ENCODE measurements around the gene TIGAR. TPM values are rescaled to one million over a fixed set of nuclear protein-coding genes. Genes with fewer than 3 reads are reported as not detected.

The TIGAR gene
- total RNA-seq, 1 donor from 2014 or later = 4.7 TPM

GRCh38 chr12:4307593-4308333 is 13.2 kb upstream of the TIGAR start:
- peak; percentile 69 for DNase-seq

GRCh38 chr12:4308334-4308950 is 12.6 kb upstream of the TIGAR start:
- DNase-seq = no peak

- no peak for DNase-seq
Observed at GRCh38 chr12:4311776-4312175, 9.2 kb upstream of the TIGAR start.

DNA sequence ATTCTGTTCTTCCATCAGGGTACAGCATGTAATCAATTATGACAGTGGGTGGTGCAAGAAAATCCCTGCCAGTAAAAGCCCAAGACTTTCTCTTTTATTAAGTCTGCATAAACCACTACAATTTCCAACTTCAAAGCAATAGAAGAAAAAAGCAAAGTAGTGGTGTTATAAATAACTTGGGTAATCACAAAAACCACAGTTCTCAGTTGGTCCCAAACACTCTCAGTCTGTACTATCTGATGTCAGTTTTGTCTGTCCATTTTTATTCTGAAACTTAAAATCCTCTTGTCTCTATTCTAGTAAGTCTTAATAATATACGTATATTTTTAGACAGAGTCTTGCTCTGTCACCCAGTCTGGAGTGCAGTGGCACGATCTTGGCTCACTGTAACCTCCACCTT is 8.8 kb upstream of the TIGAR start:
- DNase-seq = no peak

- DNase-seq = no peak
Observed at GRCh38 chr12:4320497-4320852, 538 bp upstream of the TIGAR start.

GRCh38 chr12:4322726-4323125 is 1.7 kb downstream of the TIGAR start:
- no peak for DNase-seq

DNA sequence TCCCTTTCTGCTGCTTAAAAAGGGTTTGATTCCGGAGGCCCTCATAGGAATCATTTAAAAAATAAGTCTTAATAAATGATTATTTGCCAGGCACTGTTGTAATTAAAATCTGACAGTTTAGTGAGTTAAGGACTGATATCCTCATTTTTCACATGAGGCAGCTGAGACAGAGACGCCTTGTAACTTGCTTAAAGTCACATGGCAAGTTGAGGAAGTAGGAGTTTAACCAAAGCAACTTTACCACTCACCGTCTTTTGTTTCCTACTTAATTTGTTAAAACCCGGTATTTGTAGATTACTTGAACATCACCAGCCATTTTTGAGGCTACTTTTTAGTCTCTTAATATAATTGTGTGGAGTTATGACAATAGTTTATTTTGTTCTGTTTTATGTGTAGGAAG is 2.4 kb downstream of the TIGAR start:
- DNase-seq = no peak

- no peak for DNase-seq
Observed at GRCh38 chr12:4324366-4324765, 3.4 kb downstream of the TIGAR start.

DNA sequence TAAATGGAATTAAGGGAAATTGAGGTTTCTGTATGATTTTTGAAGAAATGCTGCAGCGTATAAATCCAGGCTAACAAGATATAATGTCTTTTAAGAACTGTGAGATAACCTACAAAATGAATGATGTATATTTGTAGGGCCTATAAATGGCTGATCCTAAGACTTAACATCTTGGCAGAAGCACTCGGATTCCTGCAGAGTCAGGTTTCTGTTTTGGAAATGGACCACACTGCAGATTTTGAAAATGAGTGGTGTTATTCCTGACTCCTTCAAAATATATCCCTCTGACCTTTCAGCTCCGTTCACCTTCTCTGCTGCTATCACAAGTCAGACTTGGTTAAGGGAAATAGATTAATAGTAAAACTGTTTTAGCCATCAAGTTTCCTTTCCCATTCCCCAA is 5.0 kb downstream of the TIGAR start:
- no peak for DNase-seq

GRCh38 chr12:4327293-4327692 is 6.3 kb downstream of the TIGAR start:
- DNase-seq = no peak

DNA sequence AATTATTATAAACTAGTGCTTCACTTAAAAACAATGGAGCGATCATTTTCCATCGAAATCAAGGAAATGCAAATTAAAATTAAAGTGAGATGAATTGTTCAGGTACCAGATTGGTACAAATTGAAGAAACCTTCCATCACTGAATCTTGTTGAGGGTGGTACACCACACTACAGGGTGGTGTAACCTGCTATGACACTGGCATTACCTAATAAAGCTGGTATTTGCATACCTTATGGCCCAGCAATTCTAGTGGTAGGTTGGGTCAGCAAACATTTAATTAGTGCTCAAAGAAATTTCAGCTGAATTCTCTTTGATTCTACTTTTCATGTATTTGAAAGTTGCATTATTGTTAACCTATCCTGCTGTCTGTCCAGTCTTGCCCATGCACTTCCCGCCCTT is 9.2 kb downstream of the TIGAR start:
- DNase-seq = no peak

DNA sequence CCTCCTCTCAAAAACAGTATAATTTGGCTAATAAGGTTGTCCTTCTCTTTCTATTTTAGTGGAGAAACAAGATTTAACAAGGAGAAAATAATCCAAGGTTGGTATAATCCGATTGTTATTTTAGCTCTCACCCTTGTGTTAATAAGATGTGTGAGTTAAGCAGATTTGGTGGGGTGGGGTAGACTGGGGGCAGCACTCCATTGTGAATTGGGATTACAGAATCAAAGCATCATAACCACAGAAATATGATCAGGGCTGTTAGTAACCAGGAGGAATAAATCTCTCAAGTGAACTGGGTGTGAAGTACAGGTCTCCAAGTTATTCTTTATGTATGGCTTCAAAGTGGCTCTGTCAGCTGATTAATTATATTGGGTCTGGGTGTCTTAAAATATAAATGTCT is 10.2 kb downstream of the TIGAR start:
- no peak for DNase-seq

- no peak for DNase-seq
Observed at GRCh38 chr12:4331842-4332241, 10.8 kb downstream of the TIGAR start.

DNA sequence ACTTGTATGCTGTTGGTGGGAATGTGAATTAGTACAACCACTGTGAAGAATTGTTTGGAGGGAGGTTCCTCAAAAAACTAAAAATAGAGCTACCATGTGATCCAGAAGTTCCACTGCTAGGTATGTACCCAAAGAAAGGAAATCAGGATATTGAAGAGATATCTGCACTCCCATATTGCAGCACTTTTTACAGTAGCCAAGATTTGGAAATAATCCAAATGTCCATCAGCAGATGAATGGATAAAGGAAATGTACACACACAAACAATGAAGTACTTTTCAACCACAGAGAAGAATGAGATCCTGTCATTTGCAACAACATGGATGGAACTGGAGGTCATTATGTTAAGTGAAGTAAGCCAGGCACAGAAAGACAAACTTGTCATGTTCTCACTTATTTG is 25.9 kb downstream of the TIGAR start:
- DNase-seq = no peak

- DNase-seq = no peak
Observed at GRCh38 chr12:4353785-4354208, 32.8 kb downstream of the TIGAR start.

DNA sequence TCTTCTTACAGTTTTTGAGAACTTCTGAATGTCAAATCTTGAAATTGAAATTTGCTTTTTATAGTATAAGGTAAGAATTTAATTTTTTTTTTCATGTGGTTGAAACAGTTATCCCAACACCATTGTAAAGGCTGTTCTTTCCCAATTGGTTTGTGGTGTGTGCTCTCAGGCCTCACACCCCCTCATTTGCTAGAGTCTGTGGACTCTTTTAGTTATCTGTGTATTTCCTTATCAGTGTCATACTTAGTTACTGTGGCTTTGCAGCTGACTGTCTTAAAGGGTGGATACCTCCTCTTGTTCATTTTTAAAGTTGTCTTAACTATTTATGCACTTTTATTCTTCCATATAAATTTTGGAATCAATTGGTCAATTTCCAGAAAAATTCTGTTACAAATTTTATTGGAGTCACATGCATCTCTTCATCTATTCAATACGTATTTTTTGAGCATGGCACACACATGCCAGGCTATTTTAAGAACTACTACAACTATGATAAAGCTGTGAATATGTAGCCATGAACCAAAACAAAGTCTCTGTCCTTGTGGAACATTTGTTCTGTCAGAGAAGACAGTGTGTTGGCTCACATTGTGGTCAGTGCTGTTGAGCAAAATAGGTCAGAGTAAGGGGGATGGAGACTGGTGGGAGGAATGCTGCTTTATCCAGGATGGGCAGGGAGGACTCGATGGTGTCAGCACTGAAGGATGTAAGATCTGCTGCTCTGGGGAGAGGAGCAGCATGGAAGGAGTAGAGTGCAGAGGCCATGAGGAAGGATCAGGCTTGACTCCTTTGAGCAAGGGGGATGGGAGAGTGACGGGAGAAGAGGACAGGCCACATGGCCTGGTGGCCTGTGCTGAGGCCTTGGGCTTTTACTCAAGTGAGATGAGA is 34.4 kb downstream of the TIGAR start:
- no peak for DNase-seq

- DNase-seq = no peak
Observed at GRCh38 chr12:4356041-4356327, 35.0 kb downstream of the TIGAR start.

- DNase-seq = no peak
Observed at GRCh38 chr12:4366090-4366489, 45.1 kb downstream of the TIGAR start.

GRCh38 chr12:4369548-4369947 is 48.5 kb downstream of the TIGAR start:
- no peak for DNase-seq

DNA sequence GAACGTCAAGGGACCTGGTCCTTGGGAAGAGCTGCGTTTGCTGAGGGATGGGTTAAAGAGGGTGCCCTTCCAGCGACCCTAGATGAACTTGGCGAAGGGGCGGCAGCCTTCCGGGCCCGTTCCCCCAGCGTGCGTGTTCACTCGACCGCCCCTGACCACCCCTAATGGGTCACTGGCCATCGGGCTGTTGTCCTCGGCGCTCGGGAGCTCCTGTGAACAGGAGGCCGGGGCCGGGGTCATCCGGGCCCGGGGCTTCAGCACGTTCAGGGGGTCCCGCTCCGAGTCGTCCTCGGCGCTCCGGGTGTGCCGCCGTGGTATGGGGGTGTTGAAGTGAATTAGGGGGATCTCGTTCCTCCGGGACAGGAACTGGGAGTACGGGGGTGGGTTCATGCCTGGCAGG is 49.3 kb downstream of the TIGAR start:
- no peak for DNase-seq

GRCh38 chr12:4372653-4373052 is 51.6 kb downstream of the TIGAR start:
- no peak for DNase-seq

DNA sequence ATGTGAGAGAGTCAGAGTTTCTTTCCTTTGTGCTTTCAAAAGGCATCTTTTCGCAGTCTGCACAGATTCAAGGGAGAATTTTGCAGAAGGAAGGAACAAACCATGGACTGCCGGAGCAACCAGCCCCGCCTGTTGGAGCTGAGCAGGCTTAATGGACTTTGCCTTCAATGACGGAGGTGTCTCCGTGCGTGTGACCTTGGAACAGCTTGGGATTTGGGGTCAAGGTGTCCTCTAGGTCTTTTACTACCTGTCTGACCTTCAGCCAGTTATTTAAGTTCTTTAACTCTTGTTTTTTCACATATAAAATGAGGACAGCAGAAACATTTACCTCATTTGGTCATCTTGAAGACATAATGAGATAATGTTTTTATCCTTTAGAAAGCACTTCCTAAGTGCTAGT is 54.4 kb downstream of the TIGAR start:
- no peak for DNase-seq

- DNase-seq = no peak
Observed at GRCh38 chr12:4378772-4379171, 57.8 kb downstream of the TIGAR start.

DNA sequence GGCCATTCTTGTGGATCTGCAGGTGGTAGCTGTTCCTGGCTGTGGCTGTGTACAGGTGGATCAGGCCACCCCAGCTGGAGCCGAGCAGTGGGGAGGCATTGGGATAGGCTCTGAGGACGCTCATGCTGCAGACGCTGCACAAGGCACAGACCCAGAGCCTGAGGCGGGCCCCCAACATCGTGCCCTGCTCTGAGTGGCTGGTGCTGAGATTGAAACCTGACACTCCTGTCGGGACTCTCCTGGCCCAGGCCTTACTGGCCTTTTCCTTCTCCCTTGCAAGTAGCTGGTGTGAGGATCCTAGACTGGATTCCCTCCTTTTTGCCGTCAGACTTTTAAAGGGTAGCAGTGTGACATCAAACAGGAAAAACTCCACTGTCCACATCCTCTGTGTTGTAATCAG is 58.4 kb downstream of the TIGAR start, which contains the start of gene FGF23:
Gene FGF23, minus strand, starts transcription at position 308 of the 400 bp plus-strand sequence. Its CDS starts 130 bp downstream, at position 178.
- no peak for DNase-seq

Measured in occipital lobe (tissue), 2 donors.